B cell (primary cell): ENCODE measurements around the gene GRID1. TPM values are rescaled to one million over a fixed set of nuclear protein-coding genes. Genes with fewer than 3 reads are reported as not detected.

Experiments
- ATAC-seq: fragments of 200-7000 bp; cut with Tn5 transposase; one replicate; pipeline ENCODE4 v1.10.0; 2021; ENCODE audit warnings: low read depth, mild to moderate bottlenecking, moderate number of reproducible peaks, moderate library complexity
- CTCF ChIA-PET: fragments of 350-600 bp; sonication (Branson Sonifier 250); formaldehyde crosslinking; loops from one replicate; lab custom pipeline; 2021; ENCODE audit warnings: antibody characterized with exemption, inconsistent platforms; lab: Charles Lee
- POLR2A ChIA-PET: fragments of 350-600 bp; sonication (Branson Sonifier 250); formaldehyde crosslinking; loops from one replicate; lab custom pipeline; 2021; ENCODE audit warnings: antibody characterized with exemption; lab: Charles Lee
- DNase-seq: peaks from one replicate; pipeline ENCODE4 v3.0.0; 2013
- H2AFZ ChIP-seq: 2 replicates; pipeline ENCODE4 v1.6.1; 2012; ENCODE audit warnings: mild to moderate bottlenecking, low read depth, low read length; ENCODE audit not compliant: insufficient read depth, poor library complexity, severe bottlenecking
- H3K27ac ChIP-seq, 2 donors: 1 replicate in 1 of 2; 2 replicates in 1 of 2; pipeline ENCODE4 v1.5.1; 2012 to 2013; ENCODE audit warnings: low read length in 2 of 2, mild to moderate bottlenecking in 2 of 2, moderate library complexity in 1 of 2
- H3K27me3 ChIP-seq, 4 experiments: fragments of 200-600 bp in 1 of 4; sonication (generic) in 1 of 4; replicated peaks in 1 of 4; 1 replicate in 2 of 4; 2 replicates in 2 of 4; pipeline versions ENCODE4 v1.6.1 to v1.7.0; 2013 to 2016; ENCODE audit warnings: low read length in 3 of 4, mild to moderate bottlenecking in 2 of 4, mixed read lengths in 1 of 4, moderate library complexity in 1 of 4; ENCODE audit not compliant: insufficient read depth in 4 of 4, control insufficient read depth in 3 of 4; ENCODE audit errors: control extremely low read depth in 1 of 4
- H3K36me3 ChIP-seq, 2 experiments: replicated peaks in 1 of 2; 1 replicate in 1 of 2; 2 replicates in 1 of 2; pipeline versions ENCODE4 v1.6.1 to v1.7.1; 2013; ENCODE audit warnings: low read length in 1 of 2; ENCODE audit not compliant: insufficient read depth in 2 of 2, control insufficient read depth in 1 of 2; ENCODE audit errors: control extremely low read depth in 1 of 2, extremely low read depth in 1 of 2
- H3K4me1 ChIP-seq, 2 donors: fragments of 200-600 bp in 1 of 2; sonication (generic) in 1 of 2; 1 replicate in 1 of 2; 2 replicates in 1 of 2; pipeline versions ENCODE4 v1.5.1 to v1.6.1; 2013 to 2017; ENCODE audit warnings: low read length in 2 of 2; ENCODE audit not compliant: control insufficient read depth in 2 of 2, insufficient read depth in 2 of 2
- H3K4me2 ChIP-seq: replicated peaks from 2 replicates; pipeline ENCODE3; 2012; ENCODE audit warnings: mild to moderate bottlenecking, low read depth, low read length; ENCODE audit not compliant: poor library complexity, severe bottlenecking
- H3K4me3 ChIP-seq, 5 experiments: fragments of 200-600 bp in 1 of 5; sonication (generic) in 1 of 5; 1 replicate in 3 of 5; 2 replicates in 2 of 5; pipeline versions ENCODE4 v1.5.1 to v1.7.0; 2011 to 2016; ENCODE audit warnings: low read length in 4 of 5, mild to moderate bottlenecking in 4 of 5, low read depth in 2 of 5, control low read depth in 1 of 5, moderate library complexity in 1 of 5; ENCODE audit not compliant: insufficient read depth in 1 of 5; ENCODE audit errors: control extremely low read depth in 1 of 5, extremely low read depth in 1 of 5
- H3K79me2 ChIP-seq: fragments of 200-600 bp; sonication (generic); one replicate; pipeline ENCODE4 v1.6.0; 2016; ENCODE audit warnings: low read length; ENCODE audit not compliant: control insufficient read depth, insufficient read depth
- H3K9ac ChIP-seq: fragments of 200-600 bp; sonication (generic); 2 replicates; pipeline ENCODE4 v1.6.1; 2017; ENCODE audit warnings: mild to moderate bottlenecking, low read length, moderate library complexity
- H3K9me3 ChIP-seq, 3 donors: one replicate each; pipeline versions ENCODE4 v1.6.1 to v1.7.1; 2013; ENCODE audit warnings: low read length in 2 of 3; ENCODE audit not compliant: control insufficient read depth in 2 of 3, insufficient read depth in 1 of 3; ENCODE audit errors: control extremely low read depth in 1 of 3
- H4K20me1 ChIP-seq: 2 replicates; pipeline ENCODE4 v1.6.0; 2012; ENCODE audit warnings: mild to moderate bottlenecking, low read length; ENCODE audit not compliant: insufficient read depth, control insufficient read depth, poor library complexity, severe bottlenecking
- H3K27ac Mint-ChIP-seq: one replicate; pipeline ENCODE4 v1.8.0; 2021; ENCODE audit warnings: mixed read lengths
- H3K27me3 Mint-ChIP-seq: one replicate; pipeline ENCODE4 v1.8.0; 2021; ENCODE audit warnings: mixed read lengths
- H3K4me1 Mint-ChIP-seq: one replicate; pipeline ENCODE4 v1.8.0; 2021; ENCODE audit warnings: mixed read lengths
- H3K4me3 Mint-ChIP-seq: one replicate; pipeline ENCODE4 v1.8.0; 2021; ENCODE audit warnings: mixed read lengths
- H3K9me3 Mint-ChIP-seq: one replicate; pipeline ENCODE4 v1.8.0; 2022; ENCODE audit warnings: mixed read lengths; ENCODE audit not compliant: insufficient read depth
- CTCF ChIP-seq: fragments of 200-600 bp; IDR thresholded peaks from one replicate; pipeline ENCODE4 v1.8.0; 2022; ENCODE audit warnings: antibody characterized with exemption, mild to moderate bottlenecking
- EZH2 ChIP-seq: IDR thresholded peaks from 2 replicates; pipeline ENCODE4 v1.6.1; 2012; ENCODE audit warnings: borderline replicate concordance, low read depth, mild to moderate bottlenecking, moderate library complexity, low read length; ENCODE audit not compliant: insufficient read depth, poor library complexity, severe bottlenecking
- WGBS: methylation state at CpG from one replicate; pipeline ENCODE4 v1.1.5; 2013; ENCODE audit warnings: missing lambda C conversion rate; ENCODE audit not compliant: insufficient coverage; 5-methylcytosine and 5-hydroxymethylcytosine counted together
- intact Hi-C: fragments of 100-400 bp; cut with micrococcal nuclease; formaldehyde crosslinking; loops from one replicate; pipeline ENCODE4 v1.10.0; 2022
- polyA plus RNA-seq: library from polyadenylated mRNA; depleted of rRNA; stranded (reverse); fragments of >200 nt; gene quantifications from 2 replicates; pipeline ENCODE4 v1.2.3, GENCODE V29; 2012
- total RNA-seq, 2 donors: library from RNA; stranded (reverse); fragments of 120-200 nt in 1 of 2; gene quantifications; 1 replicate in 1 of 2; 2 replicates in 1 of 2; pipeline versions ENCODE4 v1.2.3 to v1.2.4, GENCODE V29; 2013 to 2022

GRID1 gene
- total and polyA plus RNA-seq, 2 donors (not counting 1 experiment from before 2014, with no cell fraction given) = not detected

DNA sequence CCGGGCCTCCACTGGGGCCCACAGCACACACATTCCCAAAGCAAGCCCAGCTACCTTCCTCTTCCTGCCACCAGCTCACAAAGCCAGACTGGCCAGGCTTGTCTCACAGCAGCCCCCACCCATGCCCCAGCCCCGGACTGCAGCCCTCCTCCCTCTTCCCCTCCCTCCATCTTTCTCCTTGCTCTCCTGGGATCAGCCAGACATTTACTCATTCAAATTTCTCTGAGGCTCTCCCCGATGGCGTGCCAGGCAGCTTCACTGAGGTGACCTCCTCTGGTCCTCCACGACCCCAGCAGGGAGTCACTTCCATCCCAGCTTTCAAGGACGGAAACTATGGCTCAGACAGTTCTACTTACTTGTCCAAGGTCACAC, 187.5 kb downstream of the GRID1 start:
- Histone ChIP-seq H3K4me2 (no peak overlapping the region), H3K79me2 (no peaks in the 10 kb centered on the region), H3K36me3 (no peaks in the 10 kb centered on the region), H3K4me3 (no peak overlapping the region), H2AFZ (no peak overlapping the region), H3K9me3 (no peaks in the 10 kb centered on the region), H3K27ac (no peak overlapping the region), H3K9ac (no peak overlapping the region), H4K20me1 (no peaks in the 10 kb centered on the region), H3K4me1 (no peaks in the 10 kb centered on the region), H3K27me3 (no peaks in the 10 kb centered on the region)
- Mint-ChIP-seq H3K4me1 (no peaks in the 10 kb centered on the region), H3K27me3 (no peaks in the 10 kb centered on the region), H3K4me3 (no peak overlapping the region), H3K27ac (no peak overlapping the region), H3K9me3 (no peaks in the 10 kb centered on the region)
- ATAC-seq (no peak), DNase-seq (no peak)
- ChIA-PET POLR2A (no interaction called here), CTCF (no interaction called here)
- intact Hi-C loops = no loop called here
- no peak for TF ChIP-seq EZH2
- no peak for TF ChIP-seq CTCF
- WGBS = 77% methylated on average over 6 of the region's 6 CpGs

GRCh38 chr10:86178401-86179152, 188.0 kb downstream of the GRID1 start:
- no peaks in the 10 kb centered on the region for H3K79me2 ChIP-seq
- Mint-ChIP-seq H3K27ac (no peak overlapping the region), H3K4me3 (no peak overlapping the region), H3K27me3 (no peaks in the 10 kb centered on the region), H3K4me1 (no peaks in the 10 kb centered on the region), H3K9me3 (no peaks in the 10 kb centered on the region)
- H3K27me3 ChIP-seq = no peaks in the 10 kb centered on the region
- DNase-seq = no peak
- TF ChIP-seq CTCF (no peak), EZH2 (no peak)
- intact Hi-C loops = no loop called here
- H4K20me1 ChIP-seq = no peaks in the 10 kb centered on the region
- no peak overlapping the region for H3K9ac ChIP-seq
- no peaks in the 10 kb centered on the region for H3K4me1 ChIP-seq
- H3K36me3 ChIP-seq = no peaks in the 10 kb centered on the region
- H3K4me3 ChIP-seq = no peak overlapping the region
- H3K27ac ChIP-seq = no peak overlapping the region
- POLR2A ChIA-PET = no interaction called here
- CTCF ChIA-PET = no interaction called here
- no peaks in the 10 kb centered on the region for H3K9me3 ChIP-seq
- no peak for ATAC-seq
- H2AFZ ChIP-seq = no peak overlapping the region
- WGBS = 66% methylated on average over 9 of the region's 11 CpGs
- H3K4me2 ChIP-seq = no peak overlapping the region
